ENCODE data around the gene RAB25. TPM values are rescaled to one million over a fixed set of nuclear protein-coding genes. Genes with fewer than 3 reads are reported as not detected.
"Not testable (repeated sequence)": the region's sequence is repeated elsewhere in the genome, so short reads cannot be mapped to it uniquely, and the experiment has no call there.

The RAB25 gene
- total RNA-seq, 4 donors from 2014 or later: not detected

GRCh38 chr1:156114919-156115513 lies 54.1 kb downstream of the RAB25 start:
- Histone ChIP-seq H3K4me3 (peak overlapping the region; percentile 85 to 94 (median 90)), H3K36me3 (no peaks in the 10 kb centered on the region), H3K27me3 (no peaks in the 10 kb centered on the region), H3K9me3 (no peaks in the 10 kb centered on the region), H3K4me1 (peaks cover 0 to 73% (median 42%) of the 10 kb centered on the region in 4 donors), H3K27ac (peak overlapping the region; percentile 92 to 98 (median 96))
- DNase-seq (ENCODE audit: low spot score in 2 of 2): no peak
- no peak for TF ChIP-seq POLR2A (IDR thresholded peaks at IDR 0.05)
- TF ChIP-seq CTCF (IDR thresholded peaks at IDR 0.05): no peak
- no peak for TF ChIP-seq EP300 (IDR thresholded peaks at IDR 0.05)
- 0 to 1% methylated on average over 13 to 16 of the region's 49 CpGs for WGBS, 2 donors

- Histone ChIP-seq H3K27ac (peak overlapping the region; percentile 92 to 98 (median 96)), H3K4me1 (peaks cover 0 to 80% (median 50%) of the 10 kb centered on the region in 4 donors), H3K9me3 (no peaks in the 10 kb centered on the region), H3K36me3 (no peaks in the 10 kb centered on the region), H3K4me3 (peak overlapping the region; percentile 85 to 94 (median 90)), H3K27me3 (no peaks in the 10 kb centered on the region)
- TF ChIP-seq CTCF (IDR thresholded peaks at IDR 0.05): no peak
- TF ChIP-seq POLR2A (IDR thresholded peaks at IDR 0.05): peak in 1 of 2 donors; percentile 39
- TF ChIP-seq EP300 (IDR thresholded peaks at IDR 0.05): peak in 1 of 2 donors; percentile 73
- peak in 1 of 2 donors; percentile 68 for DNase-seq (ENCODE audit: low spot score in 2 of 2)
- WGBS, 2 donors: 1 to 3% methylated on average over 16 to 19 of the region's 19 CpGs
These were observed 54.8 kb downstream of the RAB25 start for GRCh38 chr1:156115514-156116374.

GRCh38 chr1:156116731-156117130 lies 55.8 kb downstream of the RAB25 start:
- H3K9me3 ChIP-seq; DNase-seq (ENCODE audit: low spot score in 2 of 2); H3K27me3 ChIP-seq; H3K36me3 ChIP-seq: not testable (repeated sequence)
- H3K4me3 ChIP-seq: peak overlapping the region; percentile 85 to 94 (median 90)
- peak overlapping the region; percentile 92 to 98 (median 96) for H3K27ac ChIP-seq
- 26 to 27% methylated on average over 5 of the region's 5 CpGs for WGBS, 2 donors
- peaks cover 0 to 80% (median 54%) of the 10 kb centered on the region in 4 donors for H3K4me1 ChIP-seq

GRCh38 chr1:156117414-156118176 lies 56.6 kb downstream of the RAB25 start:
- Histone ChIP-seq H3K9me3 (no peaks in the 10 kb centered on the region), H3K4me3 (peak overlapping the region; percentile 5 to 90 (median 87)), H3K4me1 (peaks cover 0 to 80% (median 57%) of the 10 kb centered on the region in 4 donors), H3K27ac (peak overlapping the region; percentile 92 to 98 (median 96)), H3K36me3 (no peaks in the 10 kb centered on the region), H3K27me3 (no peaks in the 10 kb centered on the region)
- WGBS, 2 donors: 53 to 54% methylated on average over 13 of the region's 13 CpGs
- no peak for TF ChIP-seq POLR2A (IDR thresholded peaks at IDR 0.05)
- no peak for TF ChIP-seq EP300 (IDR thresholded peaks at IDR 0.05)
- no peak for DNase-seq (ENCODE audit: low spot score in 2 of 2)

GRCh38 chr1:156118177-156118868 lies 57.4 kb downstream of the RAB25 start:
- peak in 1 of 2 donors; percentile 62 for DNase-seq (ENCODE audit: low spot score in 2 of 2)
- Histone ChIP-seq H3K4me3 (peak overlapping the region; percentile 5 to 90 (median 87)), H3K27ac (peak overlapping the region; percentile 52 to 98 (median 96)), H3K27me3 (no peaks in the 10 kb centered on the region), H3K4me1 (peaks cover 3 to 80% (median 57%) of the 10 kb centered on the region in 4 donors), H3K9me3 (no peaks in the 10 kb centered on the region), H3K36me3 (no peaks in the 10 kb centered on the region)
- TF ChIP-seq POLR2A (IDR thresholded peaks at IDR 0.05) (peak in 1 of 2 donors; percentile 54), EP300 (IDR thresholded peaks at IDR 0.05) (peak in 1 of 2 donors; percentile 71), CTCF (IDR thresholded peaks at IDR 0.05) (no peak)
- 16 to 33% methylated on average over 8 of the region's 8 CpGs for WGBS, 2 donors

All from tibial nerve (tissue), 4 donors.